Brain microvascular endothelial cell (primary cell): ENCODE data around the gene RGS7.

Experiments
- DNase-seq: peaks from one replicate; pipeline ENCODE4 v3.0.0-alpha.2; 2020
- H3K27ac ChIP-seq: fragments of 250-450 bp; sonication (Bioruptor Pico); 2 replicates; pipeline ENCODE4 v1.5.1; 2020; ENCODE audit warnings: mild to moderate bottlenecking, moderate library complexity
- H3K27me3 ChIP-seq: fragments of 250-450 bp; sonication (Bioruptor Pico); replicated peaks from 2 replicates; pipeline ENCODE4 v1.5.1; 2020; ENCODE audit warnings: mild to moderate bottlenecking
- H3K36me3 ChIP-seq: fragments of 250-450 bp; sonication (Bioruptor Pico); replicated peaks from 2 replicates; pipeline ENCODE4 v1.5.1; 2020; ENCODE audit warnings: mild to moderate bottlenecking
- H3K4me3 ChIP-seq: 2 replicates; pipeline ENCODE4 v1.5.1; 2011; ENCODE audit warnings: low read depth, mild to moderate bottlenecking, control low read depth, low read length, moderate library complexity
- in situ Hi-C: cut with HindIII; loops from 2 replicates; pipeline ENCODE4 v1.10.0; 2017; ENCODE audit warnings: low sequenced_read_pairs, low pct_ligation_motif_present
- TF ChIP-seq, protein P1 (sequence below): IDR thresholded peaks from 2 replicates; pipeline ENCODE4 v1.5.1; 2011; ENCODE audit warnings: low read depth, mild to moderate bottlenecking, moderate library complexity, low read length, control low read depth, inconsistent platforms; ENCODE audit errors: missing control alignments

RGS7 gene

DNA sequence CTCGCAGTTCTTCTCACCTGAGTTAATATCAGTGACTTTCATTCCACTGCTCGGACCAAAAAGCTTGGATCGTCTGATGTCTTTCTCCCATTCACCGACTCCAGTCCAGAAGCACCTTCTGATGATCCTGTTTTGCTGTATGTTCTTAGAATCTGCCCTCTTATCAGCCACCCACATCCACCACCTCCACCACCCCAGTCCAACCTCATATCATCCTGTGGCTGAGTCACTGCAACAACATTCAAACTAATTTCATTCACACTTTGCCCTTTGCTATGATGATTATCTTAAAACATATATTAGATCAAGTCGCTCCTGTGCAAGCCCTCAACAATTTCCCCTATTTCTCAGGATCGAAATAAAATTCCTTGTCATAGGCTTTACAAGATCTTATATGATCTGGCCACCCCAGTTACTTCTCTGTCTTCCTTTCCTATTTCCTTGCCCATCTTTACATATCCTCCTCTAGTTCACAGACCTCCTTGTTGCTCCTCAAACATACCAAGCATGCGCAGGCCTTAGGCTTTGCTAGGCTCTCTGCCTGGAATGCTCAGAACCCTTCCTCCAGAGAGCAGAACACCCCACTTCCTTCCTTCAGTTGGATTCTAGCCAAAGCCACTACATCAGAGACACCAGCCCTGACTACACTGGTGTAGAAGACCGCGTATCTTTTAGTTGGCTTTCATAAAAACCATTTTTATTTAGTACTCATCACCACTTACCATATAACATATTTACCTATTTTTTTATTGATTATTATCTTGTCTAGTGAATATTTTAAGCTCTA lies 409.4 kb downstream of the RGS7 start:
- DNase-seq, result no peak
- Histone ChIP-seq H3K36me3 (no peaks in the 10 kb centered on the region), H3K27ac (no peak overlapping the region), H3K4me3 (no peak overlapping the region), H3K27me3 (no peaks in the 10 kb centered on the region)
- in situ Hi-C loops, result no loop called here
- TF ChIP-seq, protein P1, sequence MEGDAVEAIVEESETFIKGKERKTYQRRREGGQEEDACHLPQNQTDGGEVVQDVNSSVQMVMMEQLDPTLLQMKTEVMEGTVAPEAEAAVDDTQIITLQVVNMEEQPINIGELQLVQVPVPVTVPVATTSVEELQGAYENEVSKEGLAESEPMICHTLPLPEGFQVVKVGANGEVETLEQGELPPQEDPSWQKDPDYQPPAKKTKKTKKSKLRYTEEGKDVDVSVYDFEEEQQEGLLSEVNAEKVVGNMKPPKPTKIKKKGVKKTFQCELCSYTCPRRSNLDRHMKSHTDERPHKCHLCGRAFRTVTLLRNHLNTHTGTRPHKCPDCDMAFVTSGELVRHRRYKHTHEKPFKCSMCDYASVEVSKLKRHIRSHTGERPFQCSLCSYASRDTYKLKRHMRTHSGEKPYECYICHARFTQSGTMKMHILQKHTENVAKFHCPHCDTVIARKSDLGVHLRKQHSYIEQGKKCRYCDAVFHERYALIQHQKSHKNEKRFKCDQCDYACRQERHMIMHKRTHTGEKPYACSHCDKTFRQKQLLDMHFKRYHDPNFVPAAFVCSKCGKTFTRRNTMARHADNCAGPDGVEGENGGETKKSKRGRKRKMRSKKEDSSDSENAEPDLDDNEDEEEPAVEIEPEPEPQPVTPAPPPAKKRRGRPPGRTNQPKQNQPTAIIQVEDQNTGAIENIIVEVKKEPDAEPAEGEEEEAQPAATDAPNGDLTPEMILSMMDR, result no peak

DNA sequence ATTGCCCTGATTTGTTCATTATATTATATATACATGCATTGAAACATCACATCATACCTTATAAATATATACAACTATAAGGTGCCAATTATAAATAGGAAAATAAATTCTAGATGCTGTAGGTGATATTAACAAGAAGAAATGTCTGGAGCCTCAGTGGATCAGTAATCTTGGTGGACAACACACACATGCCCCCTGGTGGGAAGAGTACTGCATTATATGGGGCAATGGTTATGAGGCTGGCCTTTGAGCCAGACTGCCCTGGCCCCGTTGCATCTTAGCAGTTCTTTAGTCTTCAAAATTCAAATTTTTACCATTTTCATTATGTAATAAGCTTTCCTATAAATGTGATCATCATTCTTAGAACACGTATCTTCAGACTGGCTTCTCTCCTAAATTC lies 410.1 kb downstream of the RGS7 start:
- no peaks in the 10 kb centered on the region for H3K27me3 ChIP-seq
- in situ Hi-C loops, result no loop called here
- H3K27ac ChIP-seq, result no peak overlapping the region
- no peak overlapping the region for H3K4me3 ChIP-seq
- H3K36me3 ChIP-seq, result no peaks in the 10 kb centered on the region
- TF ChIP-seq, protein P1, result peak; percentile 75
- peak; percentile 47 for DNase-seq

DNA sequence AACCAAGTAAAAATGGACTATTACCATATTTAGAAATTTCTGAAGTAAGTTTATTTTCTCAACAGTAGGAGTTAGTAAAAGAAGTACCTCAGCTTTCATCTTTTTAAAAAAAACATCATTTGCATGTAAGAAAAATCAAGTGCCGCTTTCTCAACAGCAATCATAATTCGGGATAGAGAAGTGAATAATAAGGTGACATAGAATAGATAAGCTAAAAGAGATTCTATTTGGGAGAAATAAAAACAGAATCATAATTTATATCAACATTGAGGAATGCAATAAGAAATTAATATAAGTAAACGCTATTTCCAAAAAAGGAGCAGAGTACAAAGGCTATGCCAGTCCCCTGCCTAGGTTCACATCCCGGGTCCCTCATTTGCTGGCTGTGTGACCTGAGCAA lies 414.1 kb downstream of the RGS7 start:
- in situ Hi-C loops, result no loop called here
- Histone ChIP-seq H3K4me3 (no peak overlapping the region), H3K27me3 (no peaks in the 10 kb centered on the region), H3K27ac (no peak overlapping the region), H3K36me3 (no peaks in the 10 kb centered on the region)
- TF ChIP-seq, protein P1, result no peak
- DNase-seq, result no peak

DNA sequence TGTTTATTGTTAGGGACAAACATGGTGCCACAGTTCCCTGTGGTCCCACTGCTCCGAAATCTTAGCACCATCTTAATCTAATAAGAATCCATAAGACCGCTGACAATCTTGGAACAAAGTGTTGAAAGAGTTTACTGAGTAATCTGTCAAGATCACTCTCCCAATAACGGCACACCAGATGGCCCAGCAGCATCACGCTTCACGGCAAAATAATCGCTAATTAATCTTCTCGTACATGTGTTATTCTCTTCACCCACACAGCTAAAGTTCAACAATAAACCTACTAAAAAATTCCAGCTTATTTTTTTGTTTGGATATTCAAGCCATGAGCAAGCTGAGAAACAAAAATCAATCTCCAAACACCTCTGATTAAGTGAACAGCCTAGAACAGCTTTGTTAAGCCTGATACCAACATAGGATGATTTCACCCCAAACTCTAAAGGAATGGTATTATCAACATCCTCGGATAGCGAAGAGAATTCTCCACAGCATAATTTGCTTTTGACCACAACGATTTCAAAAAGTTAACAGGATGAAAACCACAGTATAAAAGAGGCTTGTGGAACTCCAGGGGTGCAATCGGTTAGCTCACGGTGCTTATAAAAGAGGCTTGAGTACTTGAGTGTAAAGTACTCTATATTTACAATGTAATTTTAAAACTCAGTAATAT lies 415.2 kb downstream of the RGS7 start:
- no peaks in the 10 kb centered on the region for H3K36me3 ChIP-seq
- H3K27me3 ChIP-seq, result no peaks in the 10 kb centered on the region
- H3K27ac ChIP-seq, result no peak overlapping the region
- TF ChIP-seq, protein P1, result no peak
- no peak for DNase-seq
- in situ Hi-C loops, result no loop called here
- no peak overlapping the region for H3K4me3 ChIP-seq

DNA sequence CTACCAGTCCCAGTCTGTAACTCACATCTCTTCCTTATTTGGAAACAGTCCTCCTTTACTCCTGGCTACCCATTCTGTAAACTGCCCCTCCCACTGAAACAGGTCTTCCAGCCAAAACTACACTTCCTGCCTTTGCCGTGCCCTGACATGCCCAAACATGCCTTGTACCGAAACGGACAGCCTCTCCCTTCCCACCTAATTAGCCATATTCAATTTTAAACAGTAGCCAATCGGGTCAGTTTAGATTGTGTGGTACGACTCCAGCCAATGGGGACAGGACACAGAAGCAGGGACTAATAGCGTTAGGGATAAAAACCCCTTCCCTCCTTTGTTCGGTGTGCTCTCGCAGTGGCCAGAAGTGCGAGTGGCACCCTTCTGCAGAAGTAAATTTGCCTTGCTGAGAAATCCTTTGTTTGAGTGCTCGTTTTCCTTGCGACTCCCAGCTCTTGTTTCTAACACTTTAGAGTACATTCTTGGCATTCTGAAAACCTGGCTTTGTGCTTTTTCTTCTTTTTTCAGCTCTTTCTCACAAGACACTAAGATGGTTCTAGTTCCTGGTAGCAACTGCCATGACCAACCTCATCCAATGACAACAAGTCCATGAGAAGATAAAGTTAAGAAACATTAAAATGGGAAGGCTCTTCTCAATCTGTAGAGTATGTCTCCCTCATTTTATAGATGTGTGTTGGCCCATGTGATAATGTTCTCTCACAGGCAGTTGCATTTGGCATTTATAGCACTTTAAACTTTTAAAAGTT lies 419.9 kb downstream of the RGS7 start:
- TF ChIP-seq, protein P1, result no peak
- Histone ChIP-seq H3K36me3 (no peaks in the 10 kb centered on the region), H3K4me3 (no peak overlapping the region), H3K27ac (no peak overlapping the region), H3K27me3 (no peaks in the 10 kb centered on the region)
- in situ Hi-C loops, result no loop called here
- no peak for DNase-seq
